ENCODE results near the gene RAB4B. TPM values are rescaled to one million over a fixed set of nuclear protein-coding genes. Genes with fewer than 3 reads are reported as not detected.
"Not testable (repeated sequence)": the region's sequence is repeated elsewhere in the genome, so short reads cannot be mapped to it uniquely, and the experiment has no call there.

RAB4B gene
- total RNA-seq, 1 donor from 2014 or later, result 15.2 TPM

DNA sequence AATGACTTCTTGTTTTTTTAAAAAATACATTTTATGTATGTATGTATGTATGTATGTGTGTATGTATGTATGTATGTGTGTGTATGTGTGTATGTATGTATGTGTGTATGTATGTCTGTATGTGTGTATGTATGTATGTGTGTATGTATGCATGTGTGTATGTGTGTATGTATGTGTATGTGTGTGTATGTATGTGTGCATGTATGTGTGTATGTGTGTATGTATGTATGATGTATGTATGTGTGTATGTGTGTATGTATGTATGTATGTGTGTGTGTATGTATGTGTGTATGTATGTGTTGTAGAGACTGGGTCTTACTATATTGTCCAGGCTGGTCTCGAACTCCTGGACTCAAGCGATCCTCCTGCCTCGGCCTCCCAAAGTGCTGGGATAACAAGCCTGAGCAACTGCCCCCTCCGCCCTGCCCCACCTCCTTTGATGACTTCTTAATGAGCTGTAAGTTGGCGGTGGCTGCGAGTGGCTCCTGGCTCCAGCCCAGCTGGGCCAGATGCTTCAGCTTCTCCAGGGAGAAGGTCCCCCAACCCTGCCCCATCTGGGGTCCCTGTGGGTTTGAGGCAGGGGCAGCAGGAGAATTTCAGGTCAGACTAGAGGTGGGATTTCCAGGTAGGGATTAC lies 47.5 kb downstream of the RAB4B start:
- H3K4me3 Mint-ChIP-seq; H3K4me1 Mint-ChIP-seq; H3K9me3 Mint-ChIP-seq; DNase-seq (ENCODE audit: low read depth, low spot score); H3K27ac Mint-ChIP-seq (ENCODE audit: unreplicated experiment); H3K36me3 Mint-ChIP-seq (ENCODE audit: low read depth); H3K27me3 Mint-ChIP-seq (ENCODE audit: low read depth): not testable (repeated sequence)

DNA sequence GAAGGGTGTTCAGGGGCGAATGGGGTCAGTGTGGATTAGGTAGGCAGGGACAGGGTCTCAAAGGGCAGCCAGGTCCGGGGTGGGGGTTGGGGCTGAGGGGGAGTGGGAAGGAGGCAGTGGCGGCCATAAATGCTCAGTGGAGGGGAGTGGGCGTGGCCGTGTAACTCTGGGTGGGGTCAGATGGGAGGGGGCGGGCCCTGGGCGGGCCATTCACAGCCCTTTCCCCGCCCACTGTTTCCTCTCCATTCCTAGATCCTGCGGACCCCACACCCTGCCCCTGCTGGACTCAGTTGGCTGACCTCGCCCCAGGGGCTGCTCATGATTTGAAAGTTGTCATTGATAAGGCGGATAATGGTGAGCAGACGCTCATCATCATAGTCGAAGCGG lies 48.3 kb downstream of the RAB4B start:
- not testable (repeated sequence) for H3K4me1 Mint-ChIP-seq; H3K27me3 Mint-ChIP-seq (ENCODE audit: low read depth); H3K4me3 Mint-ChIP-seq; H3K36me3 Mint-ChIP-seq (ENCODE audit: low read depth); H3K9me3 Mint-ChIP-seq; DNase-seq (ENCODE audit: low read depth, low spot score)
- peak overlapping the region; percentile 93 for H3K27ac Mint-ChIP-seq (ENCODE audit: unreplicated experiment)

DNA sequence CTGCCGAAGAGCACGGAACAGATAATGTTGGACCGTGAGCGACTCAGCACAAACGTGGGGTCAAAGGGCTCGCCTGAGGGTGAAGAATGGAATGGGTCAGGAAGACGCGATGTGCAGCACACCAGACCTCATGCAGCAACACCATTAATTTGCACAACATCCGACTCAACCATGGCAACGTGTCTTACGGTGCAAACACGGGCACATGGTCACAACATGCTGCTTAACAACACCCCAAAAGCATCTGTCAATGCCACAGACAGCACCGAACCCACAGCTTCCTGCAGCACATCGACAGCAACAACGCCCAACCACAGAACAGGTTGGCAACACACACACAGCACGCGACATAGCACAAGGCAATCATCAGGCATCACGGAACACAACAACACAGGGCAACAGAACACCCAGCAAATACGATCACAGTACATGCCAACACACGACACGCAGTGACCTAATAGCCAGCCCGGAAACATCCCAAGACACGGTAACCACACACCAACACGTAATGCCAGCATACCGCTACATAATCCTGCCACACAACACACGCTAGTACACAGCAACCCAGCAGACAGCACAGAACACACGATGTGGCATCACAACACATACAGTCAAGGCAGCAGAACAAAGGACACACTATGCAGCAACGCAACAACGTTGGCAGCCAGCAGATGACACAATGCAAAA lies 48.8 kb downstream of the RAB4B start:
- not testable (repeated sequence) for DNase-seq (ENCODE audit: low read depth, low spot score); H3K4me1 Mint-ChIP-seq; H3K9me3 Mint-ChIP-seq; H3K27me3 Mint-ChIP-seq (ENCODE audit: low read depth); H3K4me3 Mint-ChIP-seq; H3K36me3 Mint-ChIP-seq (ENCODE audit: low read depth)
- peak overlapping the region; percentile 93 for H3K27ac Mint-ChIP-seq (ENCODE audit: unreplicated experiment)

DNA sequence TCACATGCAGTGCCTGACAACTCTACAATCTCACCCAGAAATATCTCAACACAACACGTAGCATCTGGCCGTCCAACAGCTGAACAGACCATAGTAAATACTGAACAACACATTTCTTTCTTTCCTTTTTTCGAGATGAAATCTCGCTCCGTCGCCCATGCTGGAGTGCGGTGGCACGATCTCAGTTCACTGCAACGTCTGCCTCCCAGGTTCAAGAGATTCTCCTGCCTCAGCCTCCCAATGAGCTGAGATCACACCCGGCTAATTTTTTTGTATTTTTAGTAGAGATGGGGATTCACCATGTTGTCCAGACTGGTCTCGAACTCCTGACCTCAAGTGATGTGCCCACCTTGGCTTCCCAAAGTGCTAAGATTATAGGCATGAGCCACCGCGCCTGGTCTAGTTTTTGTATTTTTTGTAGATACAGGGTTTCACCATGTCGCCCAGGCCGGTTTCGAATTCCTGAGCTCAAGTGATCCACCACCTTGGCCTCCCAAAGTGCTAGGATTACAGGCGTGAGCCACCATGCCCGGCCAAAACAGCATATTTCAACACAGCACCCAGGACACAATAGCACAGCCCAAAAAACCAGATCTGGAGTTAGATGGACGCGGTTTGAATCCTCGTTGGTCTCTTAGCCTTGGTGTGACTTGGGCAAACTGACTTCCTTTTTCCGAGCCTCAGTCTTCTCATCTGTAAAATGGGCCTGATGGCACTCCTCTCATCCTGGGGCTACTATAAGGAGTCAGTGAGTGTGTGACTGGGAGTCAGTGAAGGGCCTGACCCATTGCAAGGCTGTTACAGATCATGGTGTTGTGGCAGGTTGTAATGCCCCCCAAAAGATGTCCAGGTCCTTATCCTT lies 49.6 kb downstream of the RAB4B start:
- TF ChIP-seq, protein P1, sequence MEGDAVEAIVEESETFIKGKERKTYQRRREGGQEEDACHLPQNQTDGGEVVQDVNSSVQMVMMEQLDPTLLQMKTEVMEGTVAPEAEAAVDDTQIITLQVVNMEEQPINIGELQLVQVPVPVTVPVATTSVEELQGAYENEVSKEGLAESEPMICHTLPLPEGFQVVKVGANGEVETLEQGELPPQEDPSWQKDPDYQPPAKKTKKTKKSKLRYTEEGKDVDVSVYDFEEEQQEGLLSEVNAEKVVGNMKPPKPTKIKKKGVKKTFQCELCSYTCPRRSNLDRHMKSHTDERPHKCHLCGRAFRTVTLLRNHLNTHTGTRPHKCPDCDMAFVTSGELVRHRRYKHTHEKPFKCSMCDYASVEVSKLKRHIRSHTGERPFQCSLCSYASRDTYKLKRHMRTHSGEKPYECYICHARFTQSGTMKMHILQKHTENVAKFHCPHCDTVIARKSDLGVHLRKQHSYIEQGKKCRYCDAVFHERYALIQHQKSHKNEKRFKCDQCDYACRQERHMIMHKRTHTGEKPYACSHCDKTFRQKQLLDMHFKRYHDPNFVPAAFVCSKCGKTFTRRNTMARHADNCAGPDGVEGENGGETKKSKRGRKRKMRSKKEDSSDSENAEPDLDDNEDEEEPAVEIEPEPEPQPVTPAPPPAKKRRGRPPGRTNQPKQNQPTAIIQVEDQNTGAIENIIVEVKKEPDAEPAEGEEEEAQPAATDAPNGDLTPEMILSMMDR (conservative IDR thresholded peaks at IDR 0.05), result no peak
- Mint-ChIP-seq H3K9me3 (no peaks in the 10 kb centered on the region), H3K27ac (ENCODE audit: unreplicated experiment) (no peak overlapping the region), H3K4me1 (peaks cover 5% of the 10 kb centered on the region), H3K27me3 (ENCODE audit: low read depth) (no peaks in the 10 kb centered on the region), H3K4me3 (no peak overlapping the region), H3K36me3 (ENCODE audit: low read depth) (peaks cover 6% of the 10 kb centered on the region)
- no peak for DNase-seq (ENCODE audit: low read depth, low spot score)

DNA sequence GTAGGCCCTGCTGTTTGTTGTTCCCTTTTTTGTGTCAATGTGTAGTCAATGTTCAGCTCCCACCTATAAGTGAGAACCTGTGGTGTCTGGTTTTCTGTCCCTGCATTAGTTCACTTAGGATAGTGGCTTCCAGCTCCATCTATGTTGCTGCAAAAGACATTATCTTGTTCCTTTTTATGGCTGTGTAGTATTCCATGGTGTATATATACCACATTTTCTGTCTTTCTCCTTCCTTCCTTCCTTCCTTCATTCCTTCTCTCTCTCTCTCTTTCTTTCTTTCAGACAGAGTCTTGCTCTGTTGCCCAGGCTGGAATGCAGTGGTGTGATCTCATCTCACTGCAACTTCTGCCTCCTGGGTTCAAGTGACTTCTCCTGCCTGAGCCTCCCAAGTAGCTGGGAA lies 51.2 kb downstream of the RAB4B start:
- Mint-ChIP-seq H3K27me3 (ENCODE audit: low read depth) (no peaks in the 10 kb centered on the region), H3K4me3 (no peak overlapping the region), H3K9me3 (no peaks in the 10 kb centered on the region), H3K4me1 (peaks cover 10% of the 10 kb centered on the region), H3K27ac (ENCODE audit: unreplicated experiment) (no peak overlapping the region), H3K36me3 (ENCODE audit: low read depth) (peaks cover 6% of the 10 kb centered on the region)
- TF ChIP-seq, protein P1 (conservative IDR thresholded peaks at IDR 0.05), result no peak
- no peak for DNase-seq (ENCODE audit: low read depth, low spot score)

DNA sequence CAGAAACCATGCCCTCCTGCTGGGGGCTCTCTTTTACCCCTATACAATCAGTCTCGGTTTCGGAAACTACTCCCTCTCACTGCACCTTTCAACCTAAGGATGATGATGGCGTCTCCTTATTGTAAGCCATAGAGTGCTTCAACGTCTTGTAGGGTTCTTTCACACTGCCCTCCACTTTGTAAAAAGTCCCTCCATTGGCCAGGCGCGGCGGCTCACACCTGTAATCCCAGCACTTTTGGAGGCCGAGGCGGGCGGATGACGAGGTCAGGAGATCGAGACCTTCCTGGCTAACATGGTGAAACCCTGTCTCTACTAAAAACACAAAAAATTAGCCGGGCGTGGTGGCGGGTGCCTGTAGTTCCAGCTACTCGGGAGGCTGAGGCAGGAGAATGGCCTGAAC lies 52.7 kb downstream of the RAB4B start:
- H3K27ac Mint-ChIP-seq (ENCODE audit: unreplicated experiment); H3K4me1 Mint-ChIP-seq; DNase-seq (ENCODE audit: low read depth, low spot score); H3K9me3 Mint-ChIP-seq; H3K27me3 Mint-ChIP-seq (ENCODE audit: low read depth); H3K36me3 Mint-ChIP-seq (ENCODE audit: low read depth); H3K4me3 Mint-ChIP-seq: not testable (repeated sequence)

DNA sequence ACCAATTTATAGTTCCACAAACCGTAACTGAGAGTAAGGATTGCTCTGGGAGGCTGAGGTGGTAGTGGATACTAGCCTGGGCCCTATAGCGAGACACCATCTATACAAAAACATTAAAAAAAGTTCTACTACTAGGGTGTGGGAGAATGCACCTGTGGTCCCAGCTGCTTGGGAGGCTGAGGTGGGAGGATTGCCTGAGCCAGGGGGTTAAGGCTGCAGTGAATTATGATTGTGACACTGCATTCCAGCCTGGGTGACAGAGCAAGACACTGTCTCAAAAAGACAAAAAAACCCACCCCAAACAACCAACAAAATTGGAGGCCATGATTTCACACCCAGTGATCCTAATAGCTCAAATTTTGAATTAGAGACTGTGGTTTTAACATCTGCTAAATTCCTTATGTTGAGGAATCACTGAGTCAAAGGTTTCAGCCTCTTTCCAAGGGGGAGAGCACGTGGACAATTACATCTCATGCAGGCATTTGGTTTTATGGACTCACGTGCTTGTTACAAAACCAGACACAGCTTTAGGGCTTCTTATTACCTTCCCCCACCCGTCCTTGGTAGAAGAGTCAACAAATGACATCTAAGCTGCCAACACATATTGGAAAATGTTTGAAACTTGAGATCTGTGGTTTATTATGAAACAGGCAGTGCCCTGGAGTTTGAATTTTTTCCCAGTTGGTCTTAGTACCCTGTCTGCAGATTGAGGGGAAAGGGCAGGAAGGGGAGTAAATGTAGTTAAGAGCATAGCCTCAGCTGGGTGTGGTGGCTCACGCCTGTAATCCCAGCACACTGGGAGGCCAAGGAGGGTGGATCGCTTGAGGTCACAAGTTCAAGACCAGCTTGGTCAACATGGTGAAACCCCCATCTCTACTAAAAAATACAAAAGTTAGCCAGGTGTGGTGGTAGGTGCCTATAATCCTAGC lies 53.7 kb downstream of the RAB4B start:
- Mint-ChIP-seq H3K4me1 (peaks cover 6% of the 10 kb centered on the region), H3K36me3 (ENCODE audit: low read depth) (peaks cover 4% of the 10 kb centered on the region), H3K27ac (ENCODE audit: unreplicated experiment) (no peak overlapping the region), H3K27me3 (ENCODE audit: low read depth) (peaks cover 4% of the 10 kb centered on the region), H3K4me3 (no peak overlapping the region), H3K9me3 (no peaks in the 10 kb centered on the region)
- TF ChIP-seq, protein P1 (conservative IDR thresholded peaks at IDR 0.05), result no peak
- DNase-seq (ENCODE audit: low read depth, low spot score), result no peak

DNA sequence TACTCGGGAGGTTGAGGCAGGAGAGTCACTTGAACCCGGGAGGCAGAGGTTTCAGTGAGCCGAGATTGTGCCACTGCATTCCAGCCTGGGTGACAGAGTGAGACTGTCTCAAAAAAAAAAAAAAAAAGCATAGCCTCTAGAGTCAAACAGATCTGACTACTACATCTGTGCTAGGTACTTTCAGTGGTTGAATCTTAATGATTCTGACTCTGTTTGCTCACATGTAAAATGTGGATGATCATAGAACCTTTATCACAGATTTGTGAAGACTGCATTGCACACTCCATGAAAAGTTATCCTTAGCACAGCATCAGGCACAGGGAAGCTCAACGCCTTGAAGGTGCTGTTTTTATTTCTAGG lies 54.4 kb downstream of the RAB4B start:
- H3K27me3 Mint-ChIP-seq (ENCODE audit: low read depth); H3K4me3 Mint-ChIP-seq; H3K36me3 Mint-ChIP-seq (ENCODE audit: low read depth); H3K27ac Mint-ChIP-seq (ENCODE audit: unreplicated experiment); H3K9me3 Mint-ChIP-seq; H3K4me1 Mint-ChIP-seq; DNase-seq (ENCODE audit: low read depth, low spot score): not testable (repeated sequence)

DNA sequence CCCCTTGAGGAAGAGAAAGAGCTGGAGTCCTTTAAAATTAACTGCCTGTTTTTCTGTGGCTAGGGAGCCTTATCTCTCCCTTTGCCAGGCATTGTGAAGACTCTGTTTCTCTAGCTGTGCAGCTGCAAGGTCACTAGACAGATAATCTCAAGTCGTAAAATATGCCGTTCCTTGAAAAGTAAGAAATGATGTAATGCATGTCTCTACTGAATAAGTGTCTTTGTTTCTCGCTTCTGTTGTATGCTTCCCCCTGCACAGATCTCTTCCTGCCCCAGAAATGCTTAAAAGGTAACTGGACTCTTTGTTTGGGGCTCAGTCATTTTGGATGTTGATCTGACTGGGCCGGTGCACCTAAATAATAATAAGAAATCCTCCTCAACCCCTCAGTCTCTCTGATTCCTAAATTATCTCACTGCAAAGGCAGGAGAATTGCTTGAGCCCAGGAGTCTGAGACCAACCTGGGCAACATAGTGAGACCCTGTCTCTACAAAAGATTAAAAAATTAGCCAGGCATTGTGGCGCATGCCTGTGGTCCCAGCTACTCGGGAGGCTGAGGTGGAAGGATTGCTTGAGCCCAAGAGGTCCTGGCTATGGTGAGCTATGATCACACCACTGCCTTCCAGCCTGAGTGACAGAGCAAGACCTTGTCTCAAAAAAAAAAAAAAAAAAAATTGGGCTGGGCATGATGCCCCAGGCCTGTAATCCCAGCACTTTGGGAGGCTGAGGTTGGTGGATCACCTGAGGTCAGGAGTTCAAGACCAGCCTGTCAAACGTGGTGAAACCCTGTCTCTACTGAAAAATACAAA lies 55.9 kb downstream of the RAB4B start:
- DNase-seq (ENCODE audit: low read depth, low spot score); H3K4me3 Mint-ChIP-seq; H3K9me3 Mint-ChIP-seq; H3K36me3 Mint-ChIP-seq (ENCODE audit: low read depth); H3K4me1 Mint-ChIP-seq: not testable (repeated sequence)
- Mint-ChIP-seq H3K27me3 (ENCODE audit: low read depth) (peaks cover 12% of the 10 kb centered on the region), H3K27ac (ENCODE audit: unreplicated experiment) (peak overlapping the region; percentile 17)
